Coronary artery (tissue), 2 donors: ENCODE results near the gene PLD4.

Source experiments
- DNase-seq: peaks from one replicate; pipeline ENCODE4 v3.0.0-alpha.2; 2017; ENCODE audit warnings: low spot score
- H3K27ac ChIP-seq, 2 donors: fragments of 200-600 bp; sonication (generic); one replicate each; pipeline ENCODE4 v1.5.1; 2016 to 2019
- H3K4me3 ChIP-seq: fragments of 200-600 bp; sonication (generic); 2 replicates; pipeline ENCODE4 v1.5.1; 2016; ENCODE audit warnings: mild to moderate bottlenecking, moderate library complexity
- TF ChIP-seq, protein P1 (sequence below): fragments of 200-600 bp; sonication (generic); IDR thresholded peaks from one replicate; pipeline ENCODE4 v1.5.1; 2019; ENCODE audit warnings: antibody characterized with exemption

The PLD4 gene

GRCh38 chr14:104967386-104968152, 42.9 kb downstream of the PLD4 start:
- peak overlapping the region; percentile 68 for H3K4me3 ChIP-seq
- peak overlapping the region; percentile 71 to 97 for H3K27ac ChIP-seq
- DNase-seq: no peak
- TF ChIP-seq, protein P1, sequence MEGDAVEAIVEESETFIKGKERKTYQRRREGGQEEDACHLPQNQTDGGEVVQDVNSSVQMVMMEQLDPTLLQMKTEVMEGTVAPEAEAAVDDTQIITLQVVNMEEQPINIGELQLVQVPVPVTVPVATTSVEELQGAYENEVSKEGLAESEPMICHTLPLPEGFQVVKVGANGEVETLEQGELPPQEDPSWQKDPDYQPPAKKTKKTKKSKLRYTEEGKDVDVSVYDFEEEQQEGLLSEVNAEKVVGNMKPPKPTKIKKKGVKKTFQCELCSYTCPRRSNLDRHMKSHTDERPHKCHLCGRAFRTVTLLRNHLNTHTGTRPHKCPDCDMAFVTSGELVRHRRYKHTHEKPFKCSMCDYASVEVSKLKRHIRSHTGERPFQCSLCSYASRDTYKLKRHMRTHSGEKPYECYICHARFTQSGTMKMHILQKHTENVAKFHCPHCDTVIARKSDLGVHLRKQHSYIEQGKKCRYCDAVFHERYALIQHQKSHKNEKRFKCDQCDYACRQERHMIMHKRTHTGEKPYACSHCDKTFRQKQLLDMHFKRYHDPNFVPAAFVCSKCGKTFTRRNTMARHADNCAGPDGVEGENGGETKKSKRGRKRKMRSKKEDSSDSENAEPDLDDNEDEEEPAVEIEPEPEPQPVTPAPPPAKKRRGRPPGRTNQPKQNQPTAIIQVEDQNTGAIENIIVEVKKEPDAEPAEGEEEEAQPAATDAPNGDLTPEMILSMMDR: no peak

DNA sequence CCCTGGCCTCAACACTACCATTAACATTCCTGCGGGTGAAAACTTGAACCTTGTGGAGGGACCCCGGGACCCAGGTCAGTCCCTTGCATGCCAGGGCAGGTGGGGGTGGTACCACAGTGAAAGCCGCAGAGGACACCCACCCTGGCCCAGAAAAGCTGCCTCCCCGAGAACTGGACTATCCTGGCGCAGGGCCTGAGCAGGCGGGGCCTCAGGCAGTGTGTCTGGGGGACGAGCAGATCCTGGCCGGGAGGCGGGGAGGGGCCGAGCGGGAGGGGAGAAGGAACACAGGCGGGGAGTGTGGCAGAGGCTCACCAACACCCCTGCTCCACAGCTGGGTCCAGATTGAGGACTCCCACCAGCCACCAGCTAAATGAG, 43.5 kb downstream of the PLD4 start:
- no peak for DNase-seq
- H3K27ac ChIP-seq: peak overlapping the region; percentile 71 to 97
- TF ChIP-seq, protein P1: no peak
- H3K4me3 ChIP-seq: peak overlapping the region; percentile 68

- Histone ChIP-seq H3K27ac (peak overlapping the region; percentile 71 to 97), H3K4me3 (peak overlapping the region; percentile 68)
- no peak for DNase-seq
- TF ChIP-seq, protein P1: no peak
Observed at GRCh38 chr14:104968541-104969401, 44.1 kb downstream of the PLD4 start.

GRCh38 chr14:104969741-104970230, 45.1 kb downstream of the PLD4 start:
- DNase-seq: no peak
- Histone ChIP-seq H3K27ac (peak overlapping the region; percentile 54 to 97), H3K4me3 (peak overlapping the region; percentile 49)
- TF ChIP-seq, protein P1: no peak

- peak overlapping the region; percentile 54 to 97 for H3K27ac ChIP-seq
- peak overlapping the region; percentile 49 for H3K4me3 ChIP-seq
- no peak for DNase-seq
- TF ChIP-seq, protein P1: no peak
Observed at GRCh38 chr14:104970231-104971068, 45.8 kb downstream of the PLD4 start.

DNA sequence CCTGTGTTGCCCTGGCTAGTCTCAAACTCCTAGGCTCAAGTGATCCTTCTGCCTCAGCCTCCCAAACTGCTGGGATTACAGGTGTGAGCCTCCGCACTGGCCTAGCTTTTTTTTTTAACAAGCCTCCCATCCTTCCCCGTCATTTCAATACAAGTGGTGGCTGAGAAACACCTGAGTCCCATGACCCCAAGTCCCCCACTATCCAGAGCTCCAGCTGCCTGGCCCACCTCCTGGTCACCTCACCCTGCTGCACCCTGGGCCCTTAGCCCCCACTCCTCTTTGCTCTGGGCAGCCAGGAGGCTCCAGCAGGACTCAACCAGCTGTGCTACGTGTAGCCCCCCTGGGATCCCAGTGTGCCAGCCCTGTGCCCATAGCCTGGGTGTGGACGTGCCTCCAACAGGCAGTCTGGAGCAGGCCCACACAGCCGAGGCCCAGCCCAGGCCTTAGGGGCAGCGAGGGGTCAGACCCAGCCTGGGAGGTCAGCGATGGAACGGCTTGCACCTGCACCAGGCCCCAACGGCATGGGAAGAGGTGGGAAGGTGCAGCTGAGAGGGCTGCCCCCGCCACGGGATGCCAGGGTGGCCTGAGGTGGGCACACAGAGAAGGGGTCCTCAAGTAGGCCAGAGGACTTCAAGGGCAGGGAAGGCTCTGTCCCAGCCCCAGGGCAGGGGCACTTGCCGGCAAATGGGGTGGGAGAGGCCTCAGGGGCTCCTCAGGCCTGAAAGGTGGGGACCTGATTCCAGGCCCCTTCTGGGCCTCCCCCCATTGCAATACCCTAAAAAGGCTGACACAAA, 47.0 kb downstream of the PLD4 start:
- DNase-seq: no peak
- H3K27ac ChIP-seq: peak overlapping the region; percentile 86 to 97

More for the DNA sequence above, 47.0 kb downstream of the PLD4 start:
- no peak overlapping the region for H3K4me3 ChIP-seq
- TF ChIP-seq, protein P1: no peak
